GM19023 (cell line): ENCODE measurements around the gene LCE1A.

ENCODE experiments used
- ATAC-seq: cut with Tn5 transposase; IDR thresholded peaks from one replicate; pipeline ENCODE4 v1.9.1; 2021; ENCODE audit warnings: mild to moderate bottlenecking, moderate library complexity; ENCODE audit not compliant: unreplicated experiment

Gene LCE1A, protein sequence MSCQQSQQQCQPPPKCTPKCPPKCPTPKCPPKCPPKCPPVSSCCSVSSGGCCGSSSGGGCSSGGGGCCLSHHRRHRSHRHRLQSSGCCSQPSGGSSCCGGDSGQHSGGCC

DNA sequence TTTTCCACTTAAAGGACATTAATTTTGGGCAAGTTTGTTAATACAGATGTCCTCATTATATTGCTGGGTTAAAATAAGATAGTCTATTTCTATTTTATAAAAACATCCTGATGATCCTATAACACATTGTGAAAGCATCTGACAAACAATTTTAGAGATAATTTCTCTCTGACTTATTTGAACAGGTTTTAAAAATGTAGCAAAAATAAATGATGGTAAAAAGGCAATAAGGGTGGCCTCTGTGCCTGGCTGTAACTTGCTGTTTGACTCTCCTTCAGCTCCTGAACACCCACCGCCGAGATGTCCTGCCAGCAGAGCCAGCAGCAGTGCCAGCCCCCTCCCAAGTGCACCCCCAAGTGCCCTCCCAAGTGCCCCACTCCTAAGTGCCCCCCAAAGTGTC lies at the start of gene LCE1A:
LCE1A (plus strand) TSS at position 301 of the 400 bp plus-strand sequence; CDS start at position 301, 0 bp downstream.
- no peak for ATAC-seq

DNA sequence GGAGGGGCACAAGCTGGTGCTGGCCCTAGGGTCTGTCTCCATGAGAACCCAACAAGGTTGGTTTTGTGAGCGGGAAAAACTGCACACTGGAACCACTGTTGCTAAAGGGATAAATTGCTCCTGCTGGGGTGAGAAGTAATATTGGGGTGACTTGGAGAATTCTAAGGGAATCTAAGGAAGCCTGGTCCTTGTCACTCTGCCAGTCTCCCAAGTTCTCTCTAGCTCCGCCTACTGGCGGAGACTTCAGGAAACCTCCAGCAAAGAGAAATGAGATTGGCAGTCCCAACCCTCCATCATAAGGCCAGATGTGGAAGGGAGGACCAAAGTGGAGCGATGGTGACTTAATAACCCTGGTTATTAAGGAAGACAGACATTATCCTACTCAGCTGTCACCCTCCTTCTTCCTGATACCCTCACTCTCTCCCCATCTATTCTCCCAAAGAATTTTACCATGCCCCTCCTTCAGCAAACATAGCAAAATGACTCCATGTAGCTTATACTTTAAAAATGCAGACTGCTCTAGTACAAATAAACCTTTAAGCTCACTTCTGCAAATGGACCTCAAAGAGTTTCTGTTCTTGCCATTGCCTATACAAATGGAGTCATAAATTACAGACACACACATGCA lies 49.6 kb upstream of the LCE1A start:
- no peak for ATAC-seq

DNA sequence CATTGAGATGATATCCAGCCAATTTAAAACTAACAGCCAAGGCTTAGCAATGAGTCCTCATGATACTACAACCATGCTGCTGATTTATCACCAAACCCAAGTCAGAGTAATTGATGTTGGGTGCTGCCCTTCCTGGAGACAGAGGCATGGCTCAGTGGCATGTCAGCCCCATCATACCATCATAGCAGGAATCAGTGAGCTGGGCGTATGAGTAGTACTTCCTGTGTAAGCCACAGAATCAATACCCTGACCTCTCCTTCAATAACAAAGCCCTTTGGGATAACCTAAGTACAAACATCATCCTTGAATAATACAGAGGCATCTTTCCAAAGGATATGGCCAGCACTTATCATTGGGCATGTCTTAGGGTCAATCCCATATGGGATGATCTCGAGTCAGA lies 44.2 kb upstream of the LCE1A start:
- no peak for ATAC-seq

DNA sequence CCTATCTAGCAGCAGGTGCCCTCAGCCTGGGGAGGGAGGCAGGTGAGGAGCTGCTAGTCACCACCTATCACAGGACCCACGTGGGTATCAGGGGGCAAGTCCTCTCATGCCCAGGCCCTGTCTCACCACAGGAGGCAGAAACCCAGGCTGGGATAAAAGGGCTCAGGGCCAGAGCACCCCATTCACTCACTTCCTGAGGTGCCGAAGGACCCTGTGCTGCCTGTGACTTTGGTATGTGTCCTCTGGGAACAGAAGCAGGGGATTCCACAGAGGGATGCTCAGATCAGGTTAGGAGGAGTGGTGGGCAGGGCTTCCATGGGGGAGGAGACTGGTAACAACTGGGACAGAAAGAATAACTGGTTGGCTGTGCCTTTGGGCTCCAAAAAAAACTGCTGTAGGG lies 41.2 kb upstream of the LCE1A start, which contains the start of gene LCE1E:
LCE1E (plus strand) TSS at position 181 of the 400 bp plus-strand sequence. CDS start 1,043 bp downstream, outside the sequence.
- ATAC-seq, result no peak

DNA sequence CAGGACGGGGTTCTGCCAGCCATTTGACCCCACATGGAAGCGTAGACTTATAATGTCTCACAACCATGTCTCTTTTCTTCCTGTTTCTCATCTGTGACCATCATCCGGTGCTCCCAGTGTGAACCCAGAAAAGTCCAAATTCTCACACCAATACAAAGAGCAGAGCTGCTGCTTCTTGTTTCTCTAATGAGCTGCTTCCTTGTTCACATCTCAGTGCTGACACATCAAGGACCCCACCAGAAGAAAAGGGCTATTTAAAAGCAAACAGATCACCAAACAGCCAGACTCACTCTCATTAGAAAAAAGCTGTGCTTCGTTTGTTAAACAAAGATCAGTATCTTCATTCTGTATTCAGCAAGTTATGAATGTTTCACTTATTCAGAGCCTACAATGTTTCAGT lies 31.6 kb upstream of the LCE1A start:
- ATAC-seq, result no peak

DNA sequence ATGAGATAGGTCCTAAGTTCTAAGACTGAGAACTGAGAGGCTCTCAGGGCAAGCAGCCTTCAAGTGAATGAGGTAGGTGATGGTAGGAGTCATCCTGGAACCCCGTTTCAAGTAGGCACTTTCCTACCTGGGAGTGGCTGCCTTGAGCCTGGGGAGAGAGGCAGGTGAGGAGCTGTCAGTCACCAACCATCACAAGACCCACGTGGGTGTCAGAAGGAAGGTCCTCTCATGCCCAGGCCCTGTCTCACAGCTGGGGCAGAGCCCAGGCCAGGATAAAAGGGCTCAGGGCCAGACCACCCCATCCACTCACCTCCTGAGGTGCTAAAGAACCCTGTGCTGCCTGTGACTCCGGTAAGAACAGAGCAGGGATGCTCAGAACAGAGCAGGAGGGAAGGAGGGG lies 30.9 kb upstream of the LCE1A start, which contains the start of gene LCE1D:
LCE1D (plus strand) TSS at position 301 of the 400 bp plus-strand sequence. CDS start 1,074 bp downstream, outside the sequence.
- no peak for ATAC-seq

DNA sequence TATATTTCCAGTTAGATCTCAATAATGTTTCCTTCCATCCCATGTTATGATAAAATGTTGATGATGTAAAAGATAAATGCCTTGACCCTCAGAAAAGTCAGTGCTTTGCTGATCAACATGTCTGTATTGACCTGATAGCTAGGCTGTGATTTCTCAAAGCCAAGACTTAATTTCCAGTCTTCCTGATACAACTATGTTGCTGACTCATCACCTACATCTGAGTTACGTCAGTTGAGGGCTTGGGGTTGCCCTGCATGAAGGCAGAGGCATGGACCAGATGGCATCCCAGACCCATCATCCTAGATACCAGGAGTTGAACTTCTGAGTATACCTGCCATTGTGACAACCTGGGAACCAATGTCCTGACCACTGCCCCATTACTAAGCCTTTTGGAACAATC lies 25.9 kb upstream of the LCE1A start:
- no peak for ATAC-seq

DNA sequence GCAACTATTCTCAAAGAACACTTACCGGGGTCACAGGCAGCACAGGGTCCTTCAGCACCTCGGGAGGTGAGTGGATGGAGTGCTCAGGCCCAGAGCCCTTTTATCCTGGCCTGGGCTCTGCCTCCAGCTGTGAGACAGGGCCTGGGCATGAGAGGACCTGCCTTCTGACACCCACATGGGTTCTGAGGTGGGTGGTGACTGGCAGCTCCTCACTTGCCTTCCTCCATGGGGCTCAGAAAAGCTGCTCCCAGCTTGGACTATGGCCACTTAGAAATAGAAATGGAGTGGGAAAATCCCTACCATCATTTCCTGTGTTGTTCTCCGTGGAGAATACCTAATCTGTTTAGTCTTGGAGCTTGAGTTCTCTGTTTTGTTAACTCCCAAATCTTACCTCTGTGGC lies 20.7 kb upstream of the LCE1A start, which contains the start of gene LCE1C:
LCE1C (minus strand) TSS at position 76 of the 400 bp plus-strand sequence. CDS start 1,173 bp downstream, outside the sequence.
- ATAC-seq, result no peak

DNA sequence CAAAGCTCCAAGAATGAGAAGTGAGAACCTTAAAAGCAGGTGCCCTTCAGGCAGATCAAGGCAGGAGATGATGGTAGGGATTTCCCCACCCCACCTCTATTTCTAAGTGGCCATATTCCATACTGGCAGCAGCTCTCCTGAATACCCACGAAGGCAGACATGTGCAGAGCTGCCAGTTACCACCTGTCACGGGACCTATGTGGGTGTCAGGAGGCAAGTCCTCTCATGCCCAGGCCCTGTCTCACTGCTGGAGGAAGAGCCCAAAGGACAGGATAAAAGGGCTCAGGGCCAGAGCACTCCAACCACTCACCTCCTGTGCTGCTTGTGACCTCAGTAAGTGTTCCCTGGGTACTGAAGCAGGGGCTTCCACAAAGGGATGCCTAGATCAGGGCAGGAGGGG lies 16.2 kb upstream of the LCE1A start:
- no peak for ATAC-seq

DNA sequence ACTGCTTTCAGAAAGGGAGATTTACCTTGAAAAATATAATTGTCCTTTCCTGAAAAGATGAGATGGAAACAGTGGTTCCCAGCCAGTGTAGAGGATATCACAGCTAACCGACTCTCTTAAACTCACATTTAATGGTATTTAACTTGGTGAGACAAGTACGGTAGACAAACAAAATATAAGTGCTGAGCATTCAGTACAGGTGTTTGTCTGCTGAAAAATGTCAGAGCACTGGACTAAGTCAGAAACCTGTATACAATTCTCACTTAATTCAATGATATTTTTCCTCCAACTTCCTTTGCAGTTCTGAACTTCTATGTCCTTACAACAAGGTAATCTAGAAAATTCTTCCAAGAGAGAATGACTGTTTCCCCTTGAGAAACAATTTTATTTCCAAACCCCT lies 15.6 kb upstream of the LCE1A start, which contains the start of gene LCE1B:
LCE1B (plus strand) TSS at position 301 of the 400 bp plus-strand sequence. CDS start 476 bp downstream, outside the sequence.
- ATAC-seq, result no peak

DNA sequence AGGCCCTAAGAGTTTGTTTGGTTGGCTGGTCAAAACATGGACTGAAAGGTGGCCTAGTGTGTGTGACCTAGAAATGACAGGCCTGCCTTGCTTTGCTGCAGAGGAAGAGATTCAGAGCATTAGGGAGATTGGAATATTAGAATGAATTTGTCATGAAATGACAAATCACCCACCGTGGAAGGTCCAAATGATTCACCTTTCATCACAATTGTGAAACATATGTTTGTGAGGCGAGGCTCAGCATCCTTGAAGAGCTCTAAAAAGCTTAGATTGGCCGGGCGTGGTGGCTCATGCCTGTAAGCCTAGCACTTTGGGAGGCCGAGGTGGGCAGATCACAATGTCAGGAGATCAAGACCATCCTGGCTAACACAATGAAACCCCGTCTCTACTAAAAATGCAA lies 10.0 kb upstream of the LCE1A start:
- ATAC-seq, result no peak

DNA sequence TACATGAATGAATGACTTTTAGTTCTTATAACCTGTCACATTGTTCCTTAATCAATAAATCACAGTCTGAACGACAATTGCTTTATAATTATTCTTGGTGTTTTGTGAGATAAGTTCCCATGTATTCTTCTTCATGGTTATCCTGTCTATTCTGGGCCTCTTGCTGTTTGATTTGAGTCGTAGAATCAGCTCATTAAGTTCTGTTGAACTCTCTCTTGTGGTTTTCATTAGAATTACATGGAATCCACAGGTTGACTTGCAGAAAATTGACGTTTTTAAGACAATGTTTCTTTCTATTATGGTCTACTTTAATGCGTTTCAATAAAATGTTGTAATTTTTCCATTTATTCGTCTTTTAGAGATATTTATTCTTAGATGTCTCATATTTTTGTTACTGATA lies 4.0 kb upstream of the LCE1A start:
- ATAC-seq, result no peak

DNA sequence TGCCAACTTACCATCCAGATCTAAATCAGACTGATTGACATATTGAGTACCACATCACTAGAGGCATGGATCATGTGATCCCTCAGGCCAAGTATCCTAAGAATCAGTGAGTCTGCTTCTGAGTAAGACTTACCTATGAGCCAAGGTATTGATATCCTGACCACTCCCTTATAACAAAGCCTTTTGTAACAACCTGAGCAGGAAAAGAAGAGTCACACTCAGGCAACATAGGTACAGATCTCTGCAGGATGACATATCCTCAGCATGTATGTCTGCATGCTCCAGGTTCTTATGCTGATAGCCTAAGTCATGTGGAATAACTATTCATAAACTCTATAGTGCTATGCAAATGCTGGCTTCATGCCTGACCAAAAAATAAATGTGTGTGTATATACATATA lies 2.3 kb upstream of the LCE1A start:
- ATAC-seq, result no peak

DNA sequence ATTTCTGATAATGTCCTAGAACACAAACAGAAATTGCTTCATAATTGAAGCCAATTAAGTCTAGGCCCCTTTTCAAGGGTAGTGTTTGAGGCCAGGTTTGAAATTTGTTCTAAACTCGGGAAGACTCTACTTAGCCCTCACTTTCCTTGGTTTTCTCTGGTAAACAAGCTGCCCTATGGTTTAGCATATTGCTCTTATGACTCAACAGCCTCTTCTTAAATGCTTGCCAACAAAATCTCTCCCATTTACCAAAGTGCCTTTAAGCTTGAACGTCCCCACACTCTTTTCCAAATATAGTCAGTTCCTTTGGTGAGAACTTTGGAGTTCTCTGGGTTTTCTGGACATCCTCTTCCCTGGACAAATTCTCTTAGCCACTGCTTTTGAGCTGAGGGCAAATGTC lies 9.6 kb downstream of the LCE1A start:
- no peak for ATAC-seq

DNA sequence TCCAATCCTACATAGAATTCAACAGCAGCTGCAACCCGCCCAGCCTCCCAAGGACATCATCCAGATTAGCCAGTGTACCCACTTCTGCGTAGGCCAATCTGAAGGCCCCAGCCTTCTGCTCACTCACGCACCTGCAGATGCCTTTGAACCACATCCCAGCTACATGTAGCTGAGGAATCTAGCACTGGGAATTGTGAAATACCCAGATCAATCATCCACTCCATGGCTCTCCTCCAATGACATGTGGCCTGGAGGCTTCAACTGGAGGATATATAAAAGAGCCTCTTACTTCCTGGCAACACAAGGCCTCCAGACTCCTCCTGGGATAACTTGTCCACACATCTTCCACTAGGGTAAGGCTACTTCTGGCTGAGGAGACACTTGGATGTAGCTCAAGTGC lies 15.3 kb downstream of the LCE1A start, which contains the start of gene LCE6A:
LCE6A (plus strand) TSS at position 301 of the 400 bp plus-strand sequence. CDS start 665 bp downstream, outside the sequence.
- ATAC-seq, result no peak

DNA sequence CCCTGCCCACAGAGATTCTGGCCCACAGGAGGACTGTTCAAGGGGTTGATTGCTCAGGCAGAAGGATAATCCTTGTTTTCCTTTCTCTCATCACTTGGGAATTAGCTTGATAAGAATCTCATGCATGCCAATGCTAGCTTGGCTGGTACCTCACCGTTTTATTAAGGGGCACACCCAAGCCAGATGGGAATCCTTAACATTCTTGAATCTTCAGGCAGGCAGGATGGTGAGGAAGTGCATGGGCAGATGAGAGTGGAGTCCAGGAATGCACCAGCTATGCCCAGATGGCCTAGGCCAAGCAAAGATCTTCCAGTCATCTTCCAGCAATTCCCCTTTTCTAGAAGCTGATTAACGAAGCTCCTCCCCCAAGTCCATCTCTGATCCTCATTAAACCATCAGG lies 28.4 kb downstream of the LCE1A start:
- no peak for ATAC-seq

DNA sequence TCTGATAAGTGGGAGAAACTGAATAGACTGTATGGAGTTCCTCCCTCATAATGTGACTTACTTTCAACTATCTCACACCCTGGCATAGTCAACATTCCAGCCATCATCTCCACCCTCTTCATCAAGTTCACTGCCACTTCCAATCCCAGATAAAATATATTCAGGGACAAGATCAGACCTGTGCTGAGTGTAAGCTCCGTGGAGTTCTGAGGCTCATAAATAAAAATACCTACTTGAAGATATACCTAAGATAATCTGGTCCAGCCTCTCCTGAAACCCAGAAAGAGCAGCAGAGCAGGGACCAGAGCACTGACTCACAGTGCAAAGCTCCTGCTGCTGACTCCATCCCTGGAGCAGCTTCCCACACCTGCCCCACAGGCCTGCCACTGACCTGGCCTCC lies 30.8 kb downstream of the LCE1A start:
- ATAC-seq, result no peak

DNA sequence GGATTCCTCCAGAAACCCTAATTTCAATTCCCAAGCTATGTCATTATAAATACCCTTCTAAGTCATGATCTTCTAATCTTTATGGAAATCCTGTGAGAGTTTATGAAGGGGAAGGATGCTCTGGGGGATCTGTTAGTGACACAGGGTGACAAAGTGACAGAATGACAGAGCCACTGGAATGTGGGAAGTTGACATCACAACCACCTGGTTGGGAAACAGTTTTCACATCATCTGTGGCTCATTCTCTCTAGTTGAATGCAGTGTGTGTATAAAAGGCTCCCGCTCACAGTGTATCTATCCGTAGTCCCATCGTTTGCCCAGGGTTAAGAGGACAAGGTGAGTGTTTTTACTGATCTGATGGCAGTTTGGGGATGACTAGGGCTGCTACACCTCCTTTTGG lies 32.4 kb downstream of the LCE1A start, which contains the start of gene LCE7A:
LCE7A (plus strand) TSS at position 301 of the 400 bp plus-strand sequence. CDS start 702 bp downstream, outside the sequence.
- no peak for ATAC-seq

DNA sequence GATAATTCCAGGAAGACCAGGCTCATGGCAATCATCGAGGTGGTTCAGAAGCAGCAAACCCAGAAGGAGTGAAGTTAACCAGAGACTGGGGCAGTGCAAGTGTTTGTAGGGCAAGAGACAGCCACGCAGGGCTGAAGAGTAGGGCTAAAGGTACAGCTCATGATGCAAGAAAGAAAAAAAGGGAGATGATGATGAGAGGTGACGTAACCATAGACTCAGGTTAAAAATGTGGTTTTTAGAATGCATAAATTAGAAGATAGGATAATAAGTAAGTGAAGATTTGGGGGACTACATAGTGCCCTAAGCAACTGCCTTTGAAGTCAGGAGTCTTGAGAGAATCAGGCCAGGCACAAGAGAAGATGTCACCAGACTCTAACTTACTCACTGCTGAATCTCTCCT lies 32.9 kb downstream of the LCE1A start:
- ATAC-seq, result no peak

DNA sequence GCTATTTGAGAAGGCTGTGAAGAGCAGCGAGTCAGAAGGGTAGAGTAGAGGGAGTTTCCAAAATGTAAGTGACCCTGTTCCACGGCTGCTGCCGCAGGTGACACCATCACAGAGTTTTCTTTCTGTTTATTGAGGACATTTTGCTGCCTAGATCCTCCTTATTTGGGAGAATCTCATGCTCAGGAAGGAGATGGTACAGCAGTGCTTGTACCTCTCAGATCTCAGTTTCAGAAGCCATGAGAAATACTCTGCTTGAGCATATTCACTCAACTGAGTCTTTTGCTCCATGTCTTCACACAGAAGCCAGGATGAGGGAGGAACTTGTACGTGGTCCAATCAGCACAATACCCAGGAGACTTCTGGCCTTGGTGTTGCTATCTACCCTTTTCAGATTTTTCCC lies 34.1 kb downstream of the LCE1A start:
- ATAC-seq, result no peak

DNA sequence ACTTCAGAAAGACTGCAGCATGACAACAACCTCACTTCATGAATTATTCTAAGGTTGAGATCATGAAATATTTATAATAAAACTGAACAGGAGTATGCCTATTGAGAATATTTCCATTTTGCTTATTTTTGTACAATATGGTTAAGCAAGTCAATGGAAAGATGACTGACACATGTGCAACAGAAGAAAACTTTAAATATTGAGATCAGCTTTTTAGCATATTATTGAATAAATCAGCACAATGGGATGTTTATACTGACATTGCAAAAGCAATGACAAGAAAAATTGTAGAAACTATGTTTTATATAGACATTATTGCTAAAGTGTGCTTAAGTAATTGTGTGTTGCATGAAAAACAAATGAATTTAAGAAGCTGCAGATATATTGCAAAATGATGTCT lies 37.2 kb downstream of the LCE1A start:
- ATAC-seq, result no peak

DNA sequence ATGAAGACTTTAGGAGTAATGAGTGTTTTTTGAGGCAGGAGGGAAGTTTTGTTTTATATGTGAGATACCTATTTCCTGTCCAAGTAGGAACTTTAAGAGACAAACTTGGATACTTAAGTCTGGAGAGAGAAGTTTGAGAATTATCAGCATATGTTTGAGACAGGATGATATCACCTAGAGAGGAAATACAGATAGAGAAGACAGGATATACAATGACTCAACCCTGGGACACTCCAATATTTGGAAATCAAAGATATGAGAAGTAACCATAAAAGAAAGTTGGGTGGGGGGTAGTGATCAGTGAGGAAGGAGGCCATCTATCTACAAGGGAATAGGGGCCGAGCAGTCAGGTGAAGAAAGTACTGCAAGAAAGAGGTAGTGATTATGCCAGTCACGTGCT lies 39.0 kb downstream of the LCE1A start:
- ATAC-seq, result no peak
